ENCODE results near the gene KCTD19. TPM values are rescaled to one million over a fixed set of nuclear protein-coding genes. Genes with fewer than 3 reads are reported as not detected.

Gene KCTD19
- polyA plus RNA-seq, 2 donors, result not detected

DNA sequence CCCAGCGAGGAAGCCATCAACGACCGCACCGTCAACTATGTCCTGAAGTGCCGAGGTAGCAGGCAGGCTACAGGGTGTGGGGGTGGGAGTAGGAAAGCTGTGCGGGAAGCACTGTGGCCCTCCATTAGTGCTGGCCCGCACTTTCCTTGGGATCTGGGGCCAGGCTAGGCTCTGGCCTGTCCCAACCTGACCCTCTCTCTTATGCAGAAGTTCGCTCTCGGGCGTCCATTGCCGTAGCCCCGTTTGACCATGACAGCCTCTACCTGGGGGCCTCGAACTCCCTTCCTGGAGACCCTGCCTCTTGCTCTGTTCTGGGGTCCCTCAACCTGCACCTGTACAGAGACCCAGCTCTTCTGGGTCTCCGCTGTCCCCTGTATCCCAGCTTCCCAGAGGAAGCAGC, 38.6 kb downstream of the KCTD19 start:
- H3K4me1 ChIP-seq (ENCODE audit: control insufficient read depth in 2 of 2, insufficient read depth in 2 of 2, low read length in 1 of 2), result peaks cover 0 to 3% of the 10 kb centered on the region in 2 donors
- no peaks in the 10 kb centered on the region for H3K9me3 ChIP-seq (ENCODE audit: control insufficient read depth in 2 of 2, insufficient read depth in 1 of 2, low read depth in 1 of 2, low read length in 1 of 2)
- H3K36me3 ChIP-seq (ENCODE audit: control insufficient read depth in 2 of 2, insufficient read depth in 2 of 2, low read length in 1 of 2), result peaks cover 0 to 3% of the 10 kb centered on the region in 2 donors
- no peaks in the 10 kb centered on the region for H3K27me3 ChIP-seq (ENCODE audit: control insufficient read depth in 1 of 2, insufficient read depth in 2 of 2, low read length in 2 of 2)
- no peak overlapping the region for H3K4me3 ChIP-seq (ENCODE audit: low read depth in 1 of 2, low read length in 2 of 2)
- 94 to 97% methylated on average over 14 of the region's 14 CpGs for WGBS, 2 donors
- no peak overlapping the region for H3K27ac ChIP-seq (ENCODE audit: low read depth in 2 of 2, low read length in 1 of 2)

DNA sequence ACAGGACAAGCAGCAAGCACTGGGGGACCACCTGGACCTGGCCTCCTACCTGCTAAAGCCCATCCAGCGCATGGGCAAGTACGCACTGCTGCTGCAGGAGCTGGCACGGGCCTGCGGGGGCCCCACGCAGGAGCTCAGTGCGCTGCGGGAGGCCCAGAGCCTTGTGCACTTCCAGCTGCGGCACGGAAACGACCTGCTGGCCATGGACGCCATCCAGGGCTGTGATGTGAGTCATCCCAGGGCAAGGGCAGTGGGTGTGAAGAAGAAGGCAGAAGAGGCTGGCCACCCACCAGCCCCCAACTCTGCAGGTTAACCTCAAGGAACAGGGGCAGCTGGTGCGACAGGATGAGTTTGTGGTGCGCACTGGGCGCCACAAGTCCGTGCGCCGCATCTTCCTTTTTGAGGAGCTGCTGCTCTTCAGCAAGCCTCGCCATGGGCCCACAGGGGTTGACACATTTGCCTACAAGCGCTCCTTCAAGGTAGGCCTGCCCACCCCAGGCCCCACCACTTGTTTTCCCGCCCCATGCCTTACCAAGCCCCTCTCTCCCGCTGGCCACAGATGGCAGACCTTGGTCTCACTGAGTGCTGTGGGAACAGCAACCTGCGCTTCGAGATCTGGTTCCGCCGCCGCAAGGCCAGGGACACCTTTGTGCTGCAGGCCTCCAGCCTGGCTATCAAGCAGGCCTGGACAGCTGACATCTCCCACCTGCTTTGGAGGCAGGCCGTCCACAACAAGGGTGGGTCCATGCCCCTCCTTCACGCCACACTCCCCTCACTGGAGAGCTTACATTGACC, 39.9 kb downstream of the KCTD19 start:
- WGBS, 2 donors, result 90 to 93% methylated on average over 28 of the region's 28 CpGs
- no peaks in the 10 kb centered on the region for H3K27me3 ChIP-seq (ENCODE audit: control insufficient read depth in 1 of 2, insufficient read depth in 2 of 2, low read length in 2 of 2)
- H3K4me3 ChIP-seq (ENCODE audit: low read depth in 1 of 2, low read length in 2 of 2), result no peak overlapping the region
- peaks cover 0 to 6% of the 10 kb centered on the region in 2 donors for H3K36me3 ChIP-seq (ENCODE audit: control insufficient read depth in 2 of 2, insufficient read depth in 2 of 2, low read length in 1 of 2)
- no peaks in the 10 kb centered on the region for H3K9me3 ChIP-seq (ENCODE audit: control insufficient read depth in 2 of 2, insufficient read depth in 1 of 2, low read depth in 1 of 2, low read length in 1 of 2)
- H3K27ac ChIP-seq (ENCODE audit: low read depth in 2 of 2, low read length in 1 of 2), result no peak overlapping the region
- peaks cover 0 to 3% of the 10 kb centered on the region in 2 donors for H3K4me1 ChIP-seq (ENCODE audit: control insufficient read depth in 2 of 2, insufficient read depth in 2 of 2, low read length in 1 of 2)

DNA sequence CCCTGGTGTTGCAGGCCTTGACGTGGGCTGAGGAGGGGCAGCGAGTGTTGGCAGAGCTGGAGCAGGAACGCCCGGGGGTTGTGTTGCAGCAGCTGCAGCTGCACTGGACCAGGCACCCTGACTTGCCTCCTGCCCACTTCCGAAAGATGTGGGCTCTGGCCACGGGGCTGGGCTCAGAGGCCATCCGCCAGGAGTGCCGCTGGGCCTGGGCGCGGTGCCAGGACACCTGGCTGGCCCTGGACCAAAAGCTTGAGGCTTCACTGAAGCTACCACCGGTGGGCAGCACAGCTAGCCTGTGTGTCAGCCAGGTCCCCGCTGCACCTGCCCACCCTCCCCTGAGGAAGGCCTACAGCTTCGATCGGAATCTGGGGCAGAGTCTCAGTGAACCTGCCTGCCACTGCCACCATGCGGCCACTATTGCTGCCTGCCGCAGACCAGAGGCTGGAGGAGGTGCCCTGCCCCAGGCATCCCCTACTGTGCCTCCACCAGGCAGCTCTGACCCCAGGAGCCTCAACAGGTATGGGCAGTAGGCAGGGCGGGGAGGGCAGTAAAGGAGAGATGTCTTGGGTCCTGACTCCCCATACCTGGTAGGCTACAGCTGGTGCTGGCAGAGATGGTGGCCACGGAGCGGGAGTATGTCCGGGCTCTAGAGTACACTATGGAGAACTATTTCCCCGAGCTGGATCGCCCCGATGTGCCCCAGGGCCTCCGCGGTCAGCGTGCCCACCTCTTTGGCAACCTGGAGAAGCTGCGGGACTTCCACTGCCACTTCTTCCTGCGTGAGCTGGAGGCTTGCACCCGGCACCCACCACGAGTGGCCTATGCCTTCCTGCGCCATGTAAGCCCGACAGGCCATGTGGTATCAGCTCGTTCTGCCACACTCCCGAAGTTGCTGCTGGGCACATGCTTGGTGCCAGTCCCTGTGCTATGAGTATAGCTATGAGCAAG, 41.6 kb downstream of the KCTD19 start:
- Histone ChIP-seq H3K27me3 (ENCODE audit: control insufficient read depth in 1 of 2, insufficient read depth in 2 of 2, low read length in 2 of 2) (no peaks in the 10 kb centered on the region), H3K4me3 (ENCODE audit: low read depth in 1 of 2, low read length in 2 of 2) (no peak overlapping the region), H3K9me3 (ENCODE audit: control insufficient read depth in 2 of 2, insufficient read depth in 1 of 2, low read depth in 1 of 2, low read length in 1 of 2) (no peaks in the 10 kb centered on the region), H3K36me3 (ENCODE audit: control insufficient read depth in 2 of 2, insufficient read depth in 2 of 2, low read length in 1 of 2) (peaks cover 0 to 6% of the 10 kb centered on the region in 2 donors), H3K27ac (ENCODE audit: low read depth in 2 of 2, low read length in 1 of 2) (no peak overlapping the region), H3K4me1 (ENCODE audit: control insufficient read depth in 2 of 2, insufficient read depth in 2 of 2, low read length in 1 of 2) (no peaks in the 10 kb centered on the region)
- WGBS, 2 donors, result 68 to 72% methylated on average over 34 of the region's 34 CpGs

DNA sequence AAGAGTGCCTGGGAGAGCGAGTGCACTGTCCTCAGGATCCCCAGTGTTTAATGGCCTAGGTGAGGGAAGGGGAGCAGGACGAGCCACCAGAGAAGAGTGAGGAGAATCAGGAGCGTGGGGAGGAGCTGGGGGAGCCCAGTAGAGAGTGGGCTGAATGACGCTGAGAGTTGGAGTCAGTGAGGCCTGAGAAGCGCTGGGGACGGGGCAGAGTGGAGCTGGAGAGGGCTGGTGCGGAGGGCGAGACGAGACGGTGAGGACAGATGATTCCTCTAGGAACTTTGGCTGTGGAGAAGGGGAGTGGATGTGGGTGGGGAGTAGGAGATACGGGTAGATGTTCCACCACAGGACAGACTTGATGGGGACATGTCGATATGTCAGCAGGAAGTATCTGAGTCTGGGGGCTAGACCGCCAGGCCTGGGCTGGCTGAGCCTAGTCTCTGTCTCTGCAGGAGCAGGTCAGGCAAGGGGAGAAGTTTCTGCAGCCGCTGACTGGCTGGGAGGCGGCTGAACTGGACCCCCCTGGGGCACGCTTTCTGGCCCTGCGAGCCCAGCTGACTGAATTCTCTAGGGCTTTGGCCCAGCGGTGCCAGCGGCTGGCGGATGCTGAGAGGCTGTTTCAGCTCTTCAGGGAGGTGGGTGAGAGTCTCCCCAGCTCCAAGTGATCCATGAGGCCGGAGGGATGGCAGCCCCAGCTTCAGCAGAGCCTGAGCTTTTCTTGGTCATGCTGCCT, 42.5 kb downstream of the KCTD19 start:
- Histone ChIP-seq H3K9me3 (ENCODE audit: control insufficient read depth in 2 of 2, insufficient read depth in 1 of 2, low read depth in 1 of 2, low read length in 1 of 2) (no peaks in the 10 kb centered on the region), H3K27me3 (ENCODE audit: control insufficient read depth in 1 of 2, insufficient read depth in 2 of 2, low read length in 2 of 2) (no peaks in the 10 kb centered on the region), H3K4me3 (ENCODE audit: low read depth in 1 of 2, low read length in 2 of 2) (no peak overlapping the region), H3K4me1 (ENCODE audit: control insufficient read depth in 2 of 2, insufficient read depth in 2 of 2, low read length in 1 of 2) (peaks cover 0 to 2% of the 10 kb centered on the region in 2 donors), H3K36me3 (ENCODE audit: control insufficient read depth in 2 of 2, insufficient read depth in 2 of 2, low read length in 1 of 2) (peaks cover 0 to 6% of the 10 kb centered on the region in 2 donors), H3K27ac (ENCODE audit: low read depth in 2 of 2, low read length in 1 of 2) (no peak overlapping the region)
- 88 to 91% methylated on average over 21 of the region's 21 CpGs for WGBS, 2 donors

DNA sequence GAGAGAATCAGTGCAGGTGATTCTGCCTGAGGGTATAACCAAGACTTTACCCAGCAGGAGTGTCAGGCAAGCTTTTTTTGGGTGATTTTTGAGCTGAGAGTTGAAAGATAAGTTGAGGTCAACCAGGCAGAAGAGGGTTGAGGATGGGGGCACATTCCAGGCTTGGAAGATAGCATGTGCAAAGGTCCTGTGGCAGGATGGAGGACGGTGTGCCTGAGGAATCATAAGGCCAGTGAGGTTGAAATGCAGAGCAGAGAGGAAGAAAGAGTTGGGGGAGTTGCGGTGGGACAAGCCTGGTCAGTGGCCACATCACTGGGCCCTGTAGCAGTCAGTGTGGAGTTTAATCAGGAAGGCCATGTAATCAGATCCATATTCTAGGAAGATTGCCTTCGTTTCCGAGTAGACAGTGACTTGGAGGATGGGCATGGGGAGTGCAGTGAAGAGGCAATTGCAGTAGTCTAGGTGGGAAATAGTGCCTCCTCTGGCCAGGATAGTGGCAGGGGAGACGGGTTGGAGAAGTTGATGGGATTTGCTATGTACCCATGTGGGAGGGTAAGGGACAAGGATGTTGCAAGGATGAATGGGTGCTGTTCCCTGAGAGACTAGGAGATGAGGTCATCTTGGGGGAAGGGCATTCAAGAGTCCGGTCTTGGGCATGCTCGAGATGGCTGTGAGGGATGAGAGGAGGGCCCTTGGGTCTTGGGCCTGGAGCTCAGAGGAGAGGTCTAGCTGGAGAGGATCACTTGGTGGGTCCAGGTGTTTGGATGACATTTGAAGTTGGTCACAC, 43.3 kb downstream of the KCTD19 start:
- H3K4me3 ChIP-seq (ENCODE audit: low read depth in 1 of 2, low read length in 2 of 2), result no peak overlapping the region
- H3K27me3 ChIP-seq (ENCODE audit: control insufficient read depth in 1 of 2, insufficient read depth in 2 of 2, low read length in 2 of 2), result no peaks in the 10 kb centered on the region
- 92 to 97% methylated on average over 7 of the region's 7 CpGs for WGBS, 2 donors
- H3K4me1 ChIP-seq (ENCODE audit: control insufficient read depth in 2 of 2, insufficient read depth in 2 of 2, low read length in 1 of 2), result peaks cover 0 to 6% of the 10 kb centered on the region in 2 donors
- no peaks in the 10 kb centered on the region for H3K9me3 ChIP-seq (ENCODE audit: control insufficient read depth in 2 of 2, insufficient read depth in 1 of 2, low read depth in 1 of 2, low read length in 1 of 2)
- H3K36me3 ChIP-seq (ENCODE audit: control insufficient read depth in 2 of 2, insufficient read depth in 2 of 2, low read length in 1 of 2), result peaks cover 0 to 3% of the 10 kb centered on the region in 2 donors
- no peak overlapping the region for H3K27ac ChIP-seq (ENCODE audit: low read depth in 2 of 2, low read length in 1 of 2)

DNA sequence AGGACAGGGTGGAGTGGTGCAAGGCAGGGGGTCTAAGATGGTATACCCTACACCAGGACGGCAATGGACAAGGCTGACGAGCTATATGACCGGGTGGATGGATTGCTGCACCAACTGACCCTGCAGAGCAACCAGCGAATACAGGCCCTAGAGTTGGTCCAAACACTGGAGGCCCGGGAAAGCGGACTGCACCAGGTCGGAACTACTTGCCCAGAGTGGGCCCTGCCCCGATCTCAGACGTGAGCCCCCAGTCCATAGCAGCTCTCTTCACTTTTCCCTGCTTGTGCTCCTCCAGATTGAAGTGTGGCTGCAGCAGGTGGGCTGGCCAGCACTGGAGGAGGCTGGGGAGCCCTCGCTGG, 44.1 kb downstream of the KCTD19 start:
- Histone ChIP-seq H3K4me1 (ENCODE audit: control insufficient read depth in 2 of 2, insufficient read depth in 2 of 2, low read length in 1 of 2) (peaks cover 2 to 6% of the 10 kb centered on the region in 2 donors), H3K4me3 (ENCODE audit: low read depth in 1 of 2, low read length in 2 of 2) (no peak overlapping the region), H3K9me3 (ENCODE audit: control insufficient read depth in 2 of 2, insufficient read depth in 1 of 2, low read depth in 1 of 2, low read length in 1 of 2) (no peaks in the 10 kb centered on the region), H3K27ac (ENCODE audit: low read depth in 2 of 2, low read length in 1 of 2) (no peak overlapping the region), H3K27me3 (ENCODE audit: control insufficient read depth in 1 of 2, insufficient read depth in 2 of 2, low read length in 2 of 2) (no peaks in the 10 kb centered on the region), H3K36me3 (ENCODE audit: control insufficient read depth in 2 of 2, insufficient read depth in 2 of 2, low read length in 1 of 2) (peaks cover 0 to 4% of the 10 kb centered on the region in 2 donors)
- WGBS, 2 donors, result 96 to 98% methylated on average over 10 of the region's 10 CpGs

DNA sequence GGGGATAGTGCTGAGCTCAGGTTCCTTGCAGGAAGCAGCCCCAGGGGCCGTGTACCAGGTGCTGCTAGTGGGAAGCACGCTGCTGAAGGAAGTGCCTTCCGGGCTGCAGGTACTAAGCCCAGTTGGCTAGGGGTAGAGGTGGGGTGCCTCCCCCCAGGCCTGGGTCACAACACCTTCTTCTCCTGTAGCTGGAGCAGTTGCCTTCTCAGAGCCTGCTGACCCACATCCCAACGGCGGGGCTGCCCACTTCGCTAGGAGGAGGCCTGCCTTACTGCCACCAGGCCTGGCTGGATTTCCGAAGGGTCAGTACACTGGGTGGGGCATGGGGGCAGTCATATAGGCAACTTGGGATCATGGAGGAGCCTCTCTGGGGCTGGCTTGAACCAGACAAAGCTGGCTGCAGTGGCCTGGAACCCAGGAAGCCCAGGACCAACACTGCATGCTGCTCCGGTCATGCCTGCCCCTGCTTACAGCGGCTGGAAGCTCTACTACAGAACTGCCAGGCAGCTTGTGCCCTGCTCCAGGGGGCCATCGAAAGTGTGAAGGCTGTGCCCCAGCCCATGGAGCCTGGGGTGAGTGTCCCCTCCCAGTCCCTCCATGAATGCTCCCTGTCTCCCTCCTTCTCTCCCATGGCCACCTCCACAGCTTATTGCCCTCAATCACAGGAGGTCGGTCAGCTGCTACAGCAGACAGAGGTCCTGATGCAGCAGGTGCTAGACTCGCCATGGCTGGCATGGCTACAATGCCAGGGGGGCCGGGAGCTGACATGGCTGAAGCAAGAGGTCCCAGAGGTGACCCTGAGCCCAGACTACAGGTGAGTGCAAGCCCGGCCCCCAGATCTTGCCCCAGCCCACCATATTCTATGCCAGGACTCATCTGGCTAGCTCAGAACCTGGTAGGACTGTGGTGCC, 44.8 kb downstream of the KCTD19 start:
- 91 to 93% methylated on average over 14 of the region's 14 CpGs for WGBS, 2 donors
- H3K36me3 ChIP-seq (ENCODE audit: control insufficient read depth in 2 of 2, insufficient read depth in 2 of 2, low read length in 1 of 2), result peaks cover 0 to 6% of the 10 kb centered on the region in 2 donors
- H3K9me3 ChIP-seq (ENCODE audit: control insufficient read depth in 2 of 2, insufficient read depth in 1 of 2, low read depth in 1 of 2, low read length in 1 of 2), result no peaks in the 10 kb centered on the region
- H3K4me1 ChIP-seq (ENCODE audit: control insufficient read depth in 2 of 2, insufficient read depth in 2 of 2, low read length in 1 of 2), result peaks cover 5 to 6% of the 10 kb centered on the region in 2 donors
- no peak overlapping the region for H3K4me3 ChIP-seq (ENCODE audit: low read depth in 1 of 2, low read length in 2 of 2)
- no peak overlapping the region for H3K27ac ChIP-seq (ENCODE audit: low read depth in 2 of 2, low read length in 1 of 2)
- H3K27me3 ChIP-seq (ENCODE audit: control insufficient read depth in 1 of 2, insufficient read depth in 2 of 2, low read length in 2 of 2), result no peaks in the 10 kb centered on the region
